ENCODE results near the gene PLD3.
A peak's percentile ranks its signal among the peaks of the same experiment; 100 is the strongest.

PLD3 gene

DNA sequence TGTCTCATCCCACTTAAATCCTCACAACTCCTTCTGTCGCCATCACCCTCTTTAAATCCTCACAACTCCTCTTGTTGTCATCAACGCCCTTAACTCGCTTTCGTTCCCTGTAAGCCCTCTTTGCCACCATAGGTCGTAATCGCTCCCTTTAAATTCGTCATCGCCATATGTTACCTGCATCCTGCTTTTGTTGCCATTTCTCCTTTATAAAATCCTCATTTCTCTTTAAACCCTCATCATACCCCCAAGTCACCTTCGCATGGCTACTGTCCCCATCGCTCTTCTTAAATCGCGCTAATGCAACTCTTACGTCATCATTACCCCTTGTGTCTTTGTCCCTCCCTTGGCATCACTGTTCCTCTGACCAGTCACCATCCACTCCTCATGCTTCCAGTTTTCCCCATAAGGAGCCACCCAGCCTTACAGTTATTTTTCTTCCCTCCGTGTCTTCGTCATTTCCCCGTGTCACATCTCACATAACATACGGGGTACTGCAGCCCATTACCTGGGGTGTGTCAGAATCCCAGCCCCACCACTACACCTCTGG is 539 bp downstream of the PLD3 start:
- H3F3A ChIP-seq (ENCODE audit: insufficient read depth, low read length) = no peaks in the 10 kb centered on the region
- H3K4me2 ChIP-seq (ENCODE audit: low read length) = peak overlapping the region; percentile 93
- TF ChIP-seq EZH2 (IDR thresholded peaks at IDR 0.05; ENCODE audit: borderline replicate concordance, low read length) = no peak
- TF ChIP-seq, protein P1, sequence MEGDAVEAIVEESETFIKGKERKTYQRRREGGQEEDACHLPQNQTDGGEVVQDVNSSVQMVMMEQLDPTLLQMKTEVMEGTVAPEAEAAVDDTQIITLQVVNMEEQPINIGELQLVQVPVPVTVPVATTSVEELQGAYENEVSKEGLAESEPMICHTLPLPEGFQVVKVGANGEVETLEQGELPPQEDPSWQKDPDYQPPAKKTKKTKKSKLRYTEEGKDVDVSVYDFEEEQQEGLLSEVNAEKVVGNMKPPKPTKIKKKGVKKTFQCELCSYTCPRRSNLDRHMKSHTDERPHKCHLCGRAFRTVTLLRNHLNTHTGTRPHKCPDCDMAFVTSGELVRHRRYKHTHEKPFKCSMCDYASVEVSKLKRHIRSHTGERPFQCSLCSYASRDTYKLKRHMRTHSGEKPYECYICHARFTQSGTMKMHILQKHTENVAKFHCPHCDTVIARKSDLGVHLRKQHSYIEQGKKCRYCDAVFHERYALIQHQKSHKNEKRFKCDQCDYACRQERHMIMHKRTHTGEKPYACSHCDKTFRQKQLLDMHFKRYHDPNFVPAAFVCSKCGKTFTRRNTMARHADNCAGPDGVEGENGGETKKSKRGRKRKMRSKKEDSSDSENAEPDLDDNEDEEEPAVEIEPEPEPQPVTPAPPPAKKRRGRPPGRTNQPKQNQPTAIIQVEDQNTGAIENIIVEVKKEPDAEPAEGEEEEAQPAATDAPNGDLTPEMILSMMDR (IDR thresholded peaks at IDR 0.05; ENCODE audit: low read length) = no peak
- peaks cover 19% of the 10 kb centered on the region for H3K4me1 ChIP-seq (ENCODE audit: insufficient read depth, low read length, severe bottlenecking)
- H3K9me3 ChIP-seq (ENCODE audit: low read length) = no peaks in the 10 kb centered on the region
- no peaks in the 10 kb centered on the region for H3K9me2 ChIP-seq (ENCODE audit: low read depth, low read length)
- H3K27me3 ChIP-seq (ENCODE audit: insufficient read depth, low read length) = no peaks in the 10 kb centered on the region
- H3K36me3 ChIP-seq (ENCODE audit: insufficient read depth, low read length) = peaks cover 3% of the 10 kb centered on the region; the same call in 1 of the 2 replicates
- H2AFZ ChIP-seq (ENCODE audit: low read length) = no peak overlapping the region
- H3K4me3 ChIP-seq (ENCODE audit: low read depth, low read length, poor library complexity, severe bottlenecking) = peak overlapping the region; percentile 76
- peak overlapping the region; percentile 63 for H3K9ac ChIP-seq (ENCODE audit: low read length)
- no peaks in the 10 kb centered on the region for H4K20me1 ChIP-seq (ENCODE audit: insufficient read depth, low read length)
- peaks cover 14% of the 10 kb centered on the region for H3K79me2 ChIP-seq (ENCODE audit: insufficient read depth, low read length)
- no peak overlapping the region for H3K27ac ChIP-seq (ENCODE audit: low read depth, low read length, poor library complexity, severe bottlenecking)

DNA sequence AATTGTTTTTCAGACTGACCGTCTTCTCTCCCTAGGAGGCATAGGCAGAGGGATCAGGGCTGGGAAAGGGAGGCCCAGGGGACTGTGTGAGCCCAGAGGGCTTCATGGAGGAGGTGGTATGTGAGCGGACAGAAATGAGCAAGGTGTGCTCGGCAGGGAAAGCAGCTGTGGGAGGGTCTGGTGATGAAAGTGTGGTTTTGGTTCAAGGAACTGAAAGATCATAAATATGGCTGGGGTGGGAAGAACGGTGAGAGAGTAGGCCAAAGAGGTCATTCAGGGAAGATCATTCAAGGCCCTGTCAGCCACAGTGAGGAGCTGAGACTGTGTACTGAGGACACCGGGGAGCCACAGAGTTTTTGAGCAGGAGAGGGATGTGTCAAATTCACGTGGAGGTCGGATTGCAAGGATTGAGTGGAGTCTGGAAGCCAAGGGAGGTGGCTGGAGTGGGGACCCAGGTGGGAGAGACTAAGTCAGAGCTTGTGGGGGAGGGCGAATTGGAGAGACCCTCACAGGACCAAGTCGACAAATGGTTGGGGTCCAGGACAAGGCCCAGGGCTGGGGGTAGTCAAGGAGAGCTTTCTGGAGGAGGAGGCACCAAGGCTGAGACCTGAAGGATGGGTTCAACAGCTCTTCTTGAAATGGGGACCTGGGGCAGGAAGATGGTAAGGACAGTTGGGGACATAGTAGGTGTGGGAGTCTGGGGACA is 7.6 kb downstream of the PLD3 start:
- H3F3A ChIP-seq (ENCODE audit: insufficient read depth, low read length) = no peaks in the 10 kb centered on the region
- H3K4me3 ChIP-seq (ENCODE audit: low read depth, low read length, poor library complexity, severe bottlenecking) = no peak overlapping the region
- H2AFZ ChIP-seq (ENCODE audit: low read length) = no peak overlapping the region
- no peak overlapping the region for H3K4me2 ChIP-seq (ENCODE audit: low read length)
- no peaks in the 10 kb centered on the region for H3K36me3 ChIP-seq (ENCODE audit: insufficient read depth, low read length)
- no peaks in the 10 kb centered on the region for H3K9me3 ChIP-seq (ENCODE audit: low read length)
- no peaks in the 10 kb centered on the region for H3K79me2 ChIP-seq (ENCODE audit: insufficient read depth, low read length)
- H3K9me2 ChIP-seq (ENCODE audit: low read depth, low read length) = no peaks in the 10 kb centered on the region
- no peaks in the 10 kb centered on the region for H4K20me1 ChIP-seq (ENCODE audit: insufficient read depth, low read length)
- no peak overlapping the region for H3K9ac ChIP-seq (ENCODE audit: low read length)
- no peak for TF ChIP-seq EZH2 (IDR thresholded peaks at IDR 0.05; ENCODE audit: borderline replicate concordance, low read length)
- TF ChIP-seq, protein P1 (IDR thresholded peaks at IDR 0.05; ENCODE audit: low read length) = no peak
- no peaks in the 10 kb centered on the region for H3K27me3 ChIP-seq (ENCODE audit: insufficient read depth, low read length)
- peaks cover 7% of the 10 kb centered on the region for H3K4me1 ChIP-seq (ENCODE audit: insufficient read depth, low read length, severe bottlenecking)
- no peak overlapping the region for H3K27ac ChIP-seq (ENCODE audit: low read depth, low read length, poor library complexity, severe bottlenecking)

DNA sequence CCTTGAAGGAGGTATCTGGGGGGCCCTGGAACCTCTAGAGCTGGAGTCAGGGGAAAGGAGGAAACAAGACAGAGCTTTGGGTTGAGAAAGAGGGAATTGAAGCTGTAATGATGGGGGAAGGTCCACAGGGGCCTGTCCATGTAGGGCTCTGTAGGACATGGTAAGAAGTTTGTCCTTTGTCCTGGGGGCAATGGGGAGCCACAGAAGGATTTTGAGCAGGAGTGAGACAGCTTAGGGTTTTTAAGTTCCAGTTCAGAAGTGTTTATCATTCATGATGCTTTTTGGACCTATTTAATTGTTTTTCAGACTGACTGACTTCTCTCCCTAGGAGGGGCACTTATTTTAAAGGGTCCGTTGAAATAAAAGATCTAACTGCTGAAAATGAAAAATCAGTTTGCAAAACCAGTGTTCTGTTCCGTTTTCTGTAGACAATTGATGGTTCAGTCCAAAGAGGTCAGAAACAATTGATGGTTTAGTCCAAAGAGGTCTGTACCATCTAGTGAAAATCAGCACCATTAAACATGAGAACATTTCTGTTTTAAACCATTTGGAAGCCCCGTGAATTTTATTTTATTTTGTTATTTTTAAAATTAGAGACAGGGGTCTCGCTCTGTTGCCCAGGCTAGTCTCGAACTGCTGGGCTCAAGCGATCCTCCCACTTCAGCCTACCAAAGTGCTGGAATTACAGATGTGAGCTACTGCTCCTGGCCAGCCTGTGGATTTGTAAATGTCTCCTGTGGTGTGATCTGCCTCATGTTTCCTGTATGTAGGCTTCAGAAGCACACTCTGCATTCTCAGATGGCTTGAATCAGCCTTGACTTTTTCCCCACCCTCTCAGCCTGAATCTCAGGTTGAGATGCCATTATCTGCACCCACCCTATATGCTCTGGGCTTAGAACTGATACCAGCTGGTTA is 8.4 kb downstream of the PLD3 start:
- no peaks in the 10 kb centered on the region for H4K20me1 ChIP-seq (ENCODE audit: insufficient read depth, low read length)
- no peak overlapping the region for H2AFZ ChIP-seq (ENCODE audit: low read length)
- H3K4me1 ChIP-seq (ENCODE audit: insufficient read depth, low read length, severe bottlenecking) = peaks cover 7% of the 10 kb centered on the region
- no peaks in the 10 kb centered on the region for H3K79me2 ChIP-seq (ENCODE audit: insufficient read depth, low read length)
- H3K4me3 ChIP-seq (ENCODE audit: low read depth, low read length, poor library complexity, severe bottlenecking) = no peak overlapping the region
- H3K4me2 ChIP-seq (ENCODE audit: low read length) = no peak overlapping the region
- H3K9me3 ChIP-seq (ENCODE audit: low read length) = no peaks in the 10 kb centered on the region
- H3K36me3 ChIP-seq (ENCODE audit: insufficient read depth, low read length) = no peaks in the 10 kb centered on the region
- no peak overlapping the region for H3K9ac ChIP-seq (ENCODE audit: low read length)
- no peaks in the 10 kb centered on the region for H3K9me2 ChIP-seq (ENCODE audit: low read depth, low read length)
- TF ChIP-seq, protein P1 (IDR thresholded peaks at IDR 0.05; ENCODE audit: low read length) = no peak
- no peak for TF ChIP-seq EZH2 (IDR thresholded peaks at IDR 0.05; ENCODE audit: borderline replicate concordance, low read length)
- H3F3A ChIP-seq (ENCODE audit: insufficient read depth, low read length) = no peaks in the 10 kb centered on the region
- H3K27me3 ChIP-seq (ENCODE audit: insufficient read depth, low read length) = no peaks in the 10 kb centered on the region
- no peak overlapping the region for H3K27ac ChIP-seq (ENCODE audit: low read depth, low read length, poor library complexity, severe bottlenecking)
